ENCODE measurements around the gene LAS1L. TPM values are rescaled to one million over a fixed set of nuclear protein-coding genes. Genes with fewer than 3 reads are reported as not detected.

Gene LAS1L
- total and polyA plus RNA-seq, 12 donors: 7.4 to 41.2 (median 21.4) TPM

DNA sequence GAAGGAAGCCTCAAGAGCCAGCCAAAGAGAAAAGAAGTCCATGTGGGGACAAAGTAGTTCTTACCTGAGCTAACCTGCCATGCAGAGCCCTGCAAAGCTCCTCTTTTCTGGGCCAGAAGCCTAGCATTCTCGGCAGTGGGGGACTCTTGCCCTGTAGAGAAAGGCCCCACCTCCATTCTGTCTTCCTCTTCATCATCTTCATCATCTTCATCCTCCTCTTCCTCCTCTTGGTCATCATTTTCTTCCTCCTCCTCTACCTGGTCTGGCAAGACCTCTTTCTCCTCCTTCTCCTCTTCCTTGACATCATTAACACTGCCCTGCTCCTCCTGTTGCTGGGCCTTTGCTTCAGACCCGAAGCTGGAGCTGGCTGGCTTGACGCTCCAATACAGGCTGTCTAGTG is 16.7 kb downstream of the LAS1L start:
- TF ChIP-seq POLR2A (IDR thresholded peaks at IDR 0.05): no peak
- TF ChIP-seq, protein P1, sequence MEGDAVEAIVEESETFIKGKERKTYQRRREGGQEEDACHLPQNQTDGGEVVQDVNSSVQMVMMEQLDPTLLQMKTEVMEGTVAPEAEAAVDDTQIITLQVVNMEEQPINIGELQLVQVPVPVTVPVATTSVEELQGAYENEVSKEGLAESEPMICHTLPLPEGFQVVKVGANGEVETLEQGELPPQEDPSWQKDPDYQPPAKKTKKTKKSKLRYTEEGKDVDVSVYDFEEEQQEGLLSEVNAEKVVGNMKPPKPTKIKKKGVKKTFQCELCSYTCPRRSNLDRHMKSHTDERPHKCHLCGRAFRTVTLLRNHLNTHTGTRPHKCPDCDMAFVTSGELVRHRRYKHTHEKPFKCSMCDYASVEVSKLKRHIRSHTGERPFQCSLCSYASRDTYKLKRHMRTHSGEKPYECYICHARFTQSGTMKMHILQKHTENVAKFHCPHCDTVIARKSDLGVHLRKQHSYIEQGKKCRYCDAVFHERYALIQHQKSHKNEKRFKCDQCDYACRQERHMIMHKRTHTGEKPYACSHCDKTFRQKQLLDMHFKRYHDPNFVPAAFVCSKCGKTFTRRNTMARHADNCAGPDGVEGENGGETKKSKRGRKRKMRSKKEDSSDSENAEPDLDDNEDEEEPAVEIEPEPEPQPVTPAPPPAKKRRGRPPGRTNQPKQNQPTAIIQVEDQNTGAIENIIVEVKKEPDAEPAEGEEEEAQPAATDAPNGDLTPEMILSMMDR (IDR thresholded peaks at IDR 0.05): no peak
- 80 to 100% (median 91%) methylated on average over 3 of the region's 3 CpGs for WGBS, 4 donors
- intact Hi-C loops (cut with DNase I): no loop called here
- no peaks in the 10 kb centered on the region for H3K4me1 ChIP-seq (replicated peaks in 1 of 2)
- H3K4me3 ChIP-seq: no peak overlapping the region
- no peaks in the 10 kb centered on the region for H3K9me3 ChIP-seq (replicated peaks in 1 of 3)
- no peak overlapping the region for H3K27ac ChIP-seq
- no peaks in the 10 kb centered on the region for H3K27me3 ChIP-seq
- DNase-seq: no peak
- H3K36me3 ChIP-seq (replicated peaks in 1 of 2): peaks cover 0 to 28% of the 10 kb centered on the region in 2 donors

DNA sequence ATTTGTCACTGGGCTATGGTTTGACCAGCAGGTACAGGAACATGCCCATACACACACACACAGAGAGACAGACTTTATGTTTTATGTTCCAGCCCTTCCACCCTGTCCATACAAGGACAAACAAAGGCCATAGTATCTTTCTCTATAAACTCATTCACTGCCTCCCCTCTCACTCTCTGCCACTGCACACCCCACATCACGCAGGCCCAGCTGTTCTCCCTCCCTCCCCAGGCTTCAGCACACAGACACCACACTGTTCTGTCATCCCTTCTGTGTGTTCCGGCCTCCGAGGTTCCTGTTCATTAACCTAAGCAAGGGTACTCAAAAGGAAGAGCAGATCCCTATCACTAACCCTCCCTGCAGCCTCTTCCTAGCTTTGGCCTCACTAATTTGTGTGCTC is 17.8 kb downstream of the LAS1L start:
- TF ChIP-seq POLR2A (IDR thresholded peaks at IDR 0.05): no peak
- TF ChIP-seq, protein P1 (IDR thresholded peaks at IDR 0.05): no peak
- no peaks in the 10 kb centered on the region for H3K4me1 ChIP-seq (replicated peaks in 1 of 2)
- peaks cover 0 to 16% of the 10 kb centered on the region in 2 donors for H3K36me3 ChIP-seq (replicated peaks in 1 of 2)
- H3K27ac ChIP-seq: no peak overlapping the region
- no peaks in the 10 kb centered on the region for H3K27me3 ChIP-seq
- 82 to 92% (median 88%) methylated on average over 3 of the region's 3 CpGs for WGBS, 4 donors
- DNase-seq: no peak
- no peaks in the 10 kb centered on the region for H3K9me3 ChIP-seq (replicated peaks in 1 of 3)
- intact Hi-C loops (cut with DNase I): no loop called here
- H3K4me3 ChIP-seq: no peak overlapping the region

DNA sequence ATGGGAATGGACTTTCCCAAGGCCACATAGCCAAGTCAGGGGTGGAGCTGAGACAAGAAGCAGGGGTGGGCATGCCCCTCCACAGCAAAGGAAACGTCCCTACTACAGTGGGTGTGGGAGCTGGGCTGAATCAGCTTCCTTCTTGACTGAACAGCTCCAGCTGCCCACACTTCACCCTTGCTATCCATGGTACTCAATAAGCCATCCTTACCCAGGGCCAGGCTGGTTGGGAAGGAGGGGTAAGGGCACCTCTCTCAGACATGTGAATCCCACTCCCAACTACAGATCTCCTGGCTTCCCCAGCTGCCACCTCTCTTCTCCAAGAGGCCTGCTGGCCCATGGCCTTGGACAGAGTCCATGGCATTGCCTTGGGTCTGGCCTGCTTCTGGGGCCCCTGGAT is 21.0 kb downstream of the LAS1L start:
- H3K27me3 ChIP-seq: no peaks in the 10 kb centered on the region
- H3K27ac ChIP-seq: no peak overlapping the region
- no peak overlapping the region for H3K4me3 ChIP-seq
- intact Hi-C loops (cut with DNase I): no loop called here
- no peak for DNase-seq
- TF ChIP-seq, protein P1 (IDR thresholded peaks at IDR 0.05): no peak
- no peak for TF ChIP-seq POLR2A (IDR thresholded peaks at IDR 0.05)
- no peaks in the 10 kb centered on the region for H3K36me3 ChIP-seq (replicated peaks in 1 of 2)
- no peaks in the 10 kb centered on the region for H3K9me3 ChIP-seq (replicated peaks in 1 of 3)
- no peaks in the 10 kb centered on the region for H3K4me1 ChIP-seq (replicated peaks in 1 of 2)
- 29 to 55% (median 40%) methylated on average over 1 of the region's 1 CpG; no CpG with 5 or more reads in 1 of the 4 donors for WGBS, 4 donors

DNA sequence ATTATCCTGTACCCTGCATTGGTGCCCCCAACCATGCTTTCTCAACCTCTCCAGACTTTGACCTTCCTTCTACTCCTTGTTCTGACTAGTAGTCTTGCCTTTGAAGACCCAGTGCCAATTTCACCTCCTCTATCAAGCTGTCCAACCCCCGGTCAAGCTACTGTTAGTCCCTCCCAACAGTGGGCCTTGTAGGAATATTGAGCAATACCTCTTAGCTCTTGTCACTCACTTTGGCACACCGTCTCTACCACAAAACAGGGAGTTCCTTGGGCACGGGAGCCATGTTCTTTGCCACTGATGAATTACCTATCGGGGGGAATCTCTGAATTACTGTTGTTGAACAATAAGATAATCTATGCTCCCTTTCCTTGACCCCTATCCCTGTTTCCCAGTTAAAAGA is 25.2 kb downstream of the LAS1L start:
- Histone ChIP-seq H3K9me3 (replicated peaks in 1 of 3) (no peaks in the 10 kb centered on the region), H3K27me3 (no peaks in the 10 kb centered on the region), H3K4me3 (no peak overlapping the region), H3K36me3 (replicated peaks in 1 of 2) (no peaks in the 10 kb centered on the region), H3K27ac (no peak overlapping the region), H3K4me1 (replicated peaks in 1 of 2) (no peaks in the 10 kb centered on the region)
- intact Hi-C loops (cut with DNase I): no loop called here
- TF ChIP-seq, protein P1 (IDR thresholded peaks at IDR 0.05): no peak
- no peak for TF ChIP-seq POLR2A (IDR thresholded peaks at IDR 0.05)
- no peak for DNase-seq
- WGBS, 4 donors: 73 to 100% (median 89%) methylated on average over 3 to 4 of the region's 4 CpGs
